Astrocyte (in vitro differentiated cells and primary cell): ENCODE data around the gene ANKH.

Experiments used
- EZH2 ChIP-seq: IDR thresholded peaks from 2 replicates; pipeline ENCODE4 v1.6.1; 2012; ENCODE audit warnings: mild to moderate bottlenecking, low read length, inconsistent platforms; ENCODE audit not compliant: insufficient read depth
- TF ChIP-seq, protein P1 (sequence below): IDR thresholded peaks from 2 replicates; pipeline ENCODE4 v1.5.1; 2011; ENCODE audit warnings: low read depth, mild to moderate bottlenecking, inconsistent platforms, low read length, moderate library complexity; ENCODE audit not compliant: insufficient read depth

DNA sequence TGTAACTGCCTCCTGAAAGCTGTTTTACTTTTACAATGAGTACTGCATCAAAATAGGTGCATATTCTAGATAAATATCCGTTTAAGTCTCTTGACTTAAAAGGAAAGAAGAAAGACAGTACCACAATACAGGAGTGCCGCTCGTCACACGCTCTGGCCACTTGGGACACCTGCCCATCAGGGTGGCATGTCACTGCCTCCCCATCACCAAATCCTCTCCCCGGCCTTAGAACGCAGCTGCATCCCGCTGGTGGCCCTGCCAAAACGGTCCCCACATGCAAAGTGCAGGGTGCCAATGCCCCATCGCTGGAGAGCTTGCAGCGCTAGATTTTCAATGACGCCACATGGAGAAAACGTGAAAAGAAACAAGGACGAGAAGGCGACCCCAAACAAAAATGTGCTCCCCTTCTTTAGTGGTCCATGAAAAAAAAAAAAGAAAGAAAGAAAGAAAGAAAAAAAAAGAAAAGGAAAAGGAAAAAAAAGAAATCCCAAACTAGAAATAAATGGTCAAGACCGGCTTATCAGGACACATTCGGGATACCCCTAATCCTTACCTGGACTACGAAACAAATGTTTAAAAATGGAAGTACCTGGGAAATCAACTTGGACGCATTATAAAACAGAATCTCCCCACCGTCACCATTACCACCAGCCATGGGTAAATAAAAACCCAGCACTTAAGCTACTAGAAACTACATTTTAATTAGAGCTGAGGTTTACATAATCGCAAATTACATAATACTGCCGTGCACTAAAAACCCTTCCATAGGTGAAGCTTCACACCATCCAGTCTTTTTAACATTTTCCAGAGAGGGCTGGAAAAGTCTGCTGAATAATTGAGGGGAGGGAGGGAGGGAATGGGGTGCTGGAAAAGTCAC lies 1.0 kb downstream of the ANKH start:
- no peak for TF ChIP-seq EZH2
- TF ChIP-seq, protein P1, sequence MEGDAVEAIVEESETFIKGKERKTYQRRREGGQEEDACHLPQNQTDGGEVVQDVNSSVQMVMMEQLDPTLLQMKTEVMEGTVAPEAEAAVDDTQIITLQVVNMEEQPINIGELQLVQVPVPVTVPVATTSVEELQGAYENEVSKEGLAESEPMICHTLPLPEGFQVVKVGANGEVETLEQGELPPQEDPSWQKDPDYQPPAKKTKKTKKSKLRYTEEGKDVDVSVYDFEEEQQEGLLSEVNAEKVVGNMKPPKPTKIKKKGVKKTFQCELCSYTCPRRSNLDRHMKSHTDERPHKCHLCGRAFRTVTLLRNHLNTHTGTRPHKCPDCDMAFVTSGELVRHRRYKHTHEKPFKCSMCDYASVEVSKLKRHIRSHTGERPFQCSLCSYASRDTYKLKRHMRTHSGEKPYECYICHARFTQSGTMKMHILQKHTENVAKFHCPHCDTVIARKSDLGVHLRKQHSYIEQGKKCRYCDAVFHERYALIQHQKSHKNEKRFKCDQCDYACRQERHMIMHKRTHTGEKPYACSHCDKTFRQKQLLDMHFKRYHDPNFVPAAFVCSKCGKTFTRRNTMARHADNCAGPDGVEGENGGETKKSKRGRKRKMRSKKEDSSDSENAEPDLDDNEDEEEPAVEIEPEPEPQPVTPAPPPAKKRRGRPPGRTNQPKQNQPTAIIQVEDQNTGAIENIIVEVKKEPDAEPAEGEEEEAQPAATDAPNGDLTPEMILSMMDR = no peak
